NCI-H187 (cell line): ENCODE data around the gene FXYD6.

Source experiments
- DNase-seq, 2 experiments: peaks; one replicate each; lab custom pipeline; 2025; lab: John Stamatoyannopoulos, UW

Gene FXYD6

DNA sequence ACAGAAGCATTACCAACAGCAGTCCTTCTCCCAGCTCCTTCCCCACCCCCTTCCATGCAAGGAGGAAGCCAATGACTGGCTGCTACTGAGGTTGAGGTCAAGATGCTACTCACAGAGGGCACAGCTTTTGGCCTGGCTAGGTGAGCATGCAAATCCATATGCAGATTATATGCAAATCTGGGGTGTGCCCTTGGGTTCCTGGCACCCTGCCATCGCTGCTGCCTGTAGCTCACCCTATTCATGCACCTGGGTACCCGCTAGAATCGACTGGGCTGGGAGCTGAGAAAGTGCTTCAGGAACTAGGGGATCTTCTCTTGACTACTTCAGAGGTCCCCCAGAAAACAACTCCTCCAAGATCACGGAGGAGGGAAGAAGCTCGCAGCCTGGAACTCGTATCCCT lies 83.5 kb downstream of the FXYD6 start:
- DNase-seq, result no peak

DNA sequence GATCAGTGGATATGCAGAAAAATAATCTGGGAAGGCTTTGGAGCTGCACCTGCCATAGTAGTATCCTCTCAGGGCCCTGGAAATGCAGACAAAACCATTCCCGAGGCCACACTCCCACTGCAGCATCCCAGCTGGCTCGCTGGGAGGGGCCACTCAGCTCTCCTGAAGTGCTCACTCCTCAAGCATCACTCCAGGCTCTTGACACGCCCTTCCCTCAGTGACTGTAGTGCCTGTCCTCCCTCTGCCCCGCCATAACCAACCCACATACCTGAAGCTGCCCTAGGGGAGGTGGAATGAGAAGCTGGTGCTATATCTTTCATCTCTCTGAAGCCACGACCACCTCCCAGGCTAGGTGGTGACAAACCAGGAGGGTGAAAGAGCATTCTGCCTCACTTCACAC lies 84.2 kb downstream of the FXYD6 start:
- peak; percentile 91 to 93 for DNase-seq

DNA sequence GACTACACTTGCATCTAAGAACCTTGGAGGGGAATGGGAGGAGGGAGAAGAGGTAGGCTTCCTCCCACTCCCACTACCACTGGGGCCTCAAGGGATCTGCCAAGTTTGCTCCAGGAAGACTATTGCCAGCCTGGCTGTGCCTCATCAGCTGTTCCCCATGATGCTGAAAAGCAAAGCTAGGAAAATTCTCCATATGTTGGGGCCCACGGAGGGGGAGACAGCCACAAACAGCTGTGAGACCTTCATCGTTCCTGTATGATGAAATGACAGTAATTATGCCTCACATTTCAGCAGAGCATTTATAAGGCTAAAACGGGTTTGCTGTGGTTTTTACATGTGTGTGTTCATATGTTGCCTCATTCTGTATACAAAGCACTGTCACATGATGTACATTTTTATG lies 86.2 kb downstream of the FXYD6 start:
- DNase-seq, result no peak

DNA sequence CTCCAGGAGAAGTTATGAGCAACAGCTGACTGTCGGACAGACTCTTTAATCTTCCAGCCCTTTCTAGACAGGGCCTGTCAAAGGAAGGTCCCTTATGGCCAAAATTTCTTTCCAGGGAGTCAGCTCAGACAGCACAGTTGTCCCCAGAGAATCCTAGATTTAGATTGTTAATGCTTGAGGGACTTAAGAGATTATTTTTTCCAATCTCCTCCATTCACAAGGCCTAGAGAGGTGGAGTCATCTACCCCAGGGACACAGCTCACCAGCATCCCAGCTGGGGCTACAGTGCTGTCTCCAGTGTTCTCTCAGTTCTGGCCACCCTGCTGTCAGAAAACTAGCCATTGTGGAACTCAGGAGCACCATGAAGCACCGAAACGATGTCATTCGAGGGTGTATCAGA lies 87.2 kb downstream of the FXYD6 start:
- no peak for DNase-seq
